ENCODE measurements around the gene SUN3.

Gene SUN3, protein sequence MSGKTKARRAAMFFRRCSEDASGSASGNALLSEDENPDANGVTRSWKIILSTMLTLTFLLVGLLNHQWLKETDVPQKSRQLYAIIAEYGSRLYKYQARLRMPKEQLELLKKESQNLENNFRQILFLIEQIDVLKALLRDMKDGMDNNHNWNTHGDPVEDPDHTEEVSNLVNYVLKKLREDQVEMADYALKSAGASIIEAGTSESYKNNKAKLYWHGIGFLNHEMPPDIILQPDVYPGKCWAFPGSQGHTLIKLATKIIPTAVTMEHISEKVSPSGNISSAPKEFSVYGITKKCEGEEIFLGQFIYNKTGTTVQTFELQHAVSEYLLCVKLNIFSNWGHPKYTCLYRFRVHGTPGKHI

DNA sequence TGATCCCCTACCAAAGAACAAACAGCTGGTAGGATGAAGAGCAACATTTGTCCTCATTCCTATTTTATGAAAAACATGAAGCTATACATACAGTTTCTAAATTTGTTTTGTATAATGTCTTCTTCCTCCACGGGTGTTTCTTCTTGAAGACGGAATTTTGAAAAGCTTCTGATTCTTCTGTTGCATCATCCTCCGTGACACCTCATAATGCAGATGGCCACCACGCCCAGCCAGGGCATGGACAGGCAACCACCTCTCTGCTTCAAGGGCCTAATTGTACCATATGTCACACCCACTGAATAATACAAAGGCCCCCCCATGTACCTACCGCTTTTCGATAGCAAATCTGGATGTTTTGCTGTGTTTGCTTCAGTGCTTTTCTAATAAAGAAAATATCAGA, at the start of gene SUN3:
Gene SUN3, minus strand, starts transcription at position 170 of the 400 bp plus-strand sequence. Its CDS starts 169 bp downstream, at position 1.
- DNase-seq (ENCODE audit: low read depth): no peak
- TF ChIP-seq, protein P1, sequence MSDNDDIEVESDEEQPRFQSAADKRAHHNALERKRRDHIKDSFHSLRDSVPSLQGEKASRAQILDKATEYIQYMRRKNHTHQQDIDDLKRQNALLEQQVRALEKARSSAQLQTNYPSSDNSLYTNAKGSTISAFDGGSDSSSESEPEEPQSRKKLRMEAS (IDR thresholded peaks at IDR 0.05; ENCODE audit: low read depth, low read length): no peak
- TF ChIP-seq, protein P2, sequence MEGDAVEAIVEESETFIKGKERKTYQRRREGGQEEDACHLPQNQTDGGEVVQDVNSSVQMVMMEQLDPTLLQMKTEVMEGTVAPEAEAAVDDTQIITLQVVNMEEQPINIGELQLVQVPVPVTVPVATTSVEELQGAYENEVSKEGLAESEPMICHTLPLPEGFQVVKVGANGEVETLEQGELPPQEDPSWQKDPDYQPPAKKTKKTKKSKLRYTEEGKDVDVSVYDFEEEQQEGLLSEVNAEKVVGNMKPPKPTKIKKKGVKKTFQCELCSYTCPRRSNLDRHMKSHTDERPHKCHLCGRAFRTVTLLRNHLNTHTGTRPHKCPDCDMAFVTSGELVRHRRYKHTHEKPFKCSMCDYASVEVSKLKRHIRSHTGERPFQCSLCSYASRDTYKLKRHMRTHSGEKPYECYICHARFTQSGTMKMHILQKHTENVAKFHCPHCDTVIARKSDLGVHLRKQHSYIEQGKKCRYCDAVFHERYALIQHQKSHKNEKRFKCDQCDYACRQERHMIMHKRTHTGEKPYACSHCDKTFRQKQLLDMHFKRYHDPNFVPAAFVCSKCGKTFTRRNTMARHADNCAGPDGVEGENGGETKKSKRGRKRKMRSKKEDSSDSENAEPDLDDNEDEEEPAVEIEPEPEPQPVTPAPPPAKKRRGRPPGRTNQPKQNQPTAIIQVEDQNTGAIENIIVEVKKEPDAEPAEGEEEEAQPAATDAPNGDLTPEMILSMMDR (IDR thresholded peaks at IDR 0.05; ENCODE audit: low read depth, low read length): no peak
- TF ChIP-seq MYC (IDR thresholded peaks at IDR 0.05; ENCODE audit: low read depth, low read length): no peak
- TF ChIP-seq POLR2A (IDR thresholded peaks at IDR 0.05; ENCODE audit: extremely low read depth, insufficient read length): no peak
- H3K4me3 ChIP-seq (ENCODE audit: low read depth, low read length): no peak within 1 kb of the TSS

DNA sequence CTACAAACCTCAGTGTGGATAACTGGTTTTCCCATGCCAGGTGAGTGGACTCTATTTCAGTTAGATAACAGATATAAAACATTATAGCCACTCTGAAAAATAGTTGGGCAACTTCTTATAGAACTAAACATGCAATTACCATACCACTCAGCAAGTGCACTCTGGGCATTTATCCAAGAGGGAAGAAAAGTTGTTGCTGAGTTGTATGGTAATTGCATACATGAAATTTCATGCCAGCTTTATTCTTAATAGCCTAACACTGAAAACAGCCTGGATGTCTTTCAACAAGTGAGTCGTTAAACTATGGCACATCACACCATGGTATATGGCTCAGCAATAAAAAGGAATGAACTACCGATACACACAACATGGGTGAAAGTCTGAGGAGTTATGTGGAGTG, 49.6 kb upstream of the SUN3 start:
- TF ChIP-seq, protein P1 (IDR thresholded peaks at IDR 0.05; ENCODE audit: low read depth, low read length): no peak
- TF ChIP-seq POLR2A (IDR thresholded peaks at IDR 0.05; ENCODE audit: extremely low read depth, insufficient read length): no peak
- TF ChIP-seq, protein P2 (IDR thresholded peaks at IDR 0.05; ENCODE audit: low read depth, low read length): no peak
- no peak for TF ChIP-seq MYC (IDR thresholded peaks at IDR 0.05; ENCODE audit: low read depth, low read length)
- H3K4me3 ChIP-seq (ENCODE audit: low read depth, low read length): no peak overlapping the region
- DNase-seq (ENCODE audit: low read depth): no peak

DNA sequence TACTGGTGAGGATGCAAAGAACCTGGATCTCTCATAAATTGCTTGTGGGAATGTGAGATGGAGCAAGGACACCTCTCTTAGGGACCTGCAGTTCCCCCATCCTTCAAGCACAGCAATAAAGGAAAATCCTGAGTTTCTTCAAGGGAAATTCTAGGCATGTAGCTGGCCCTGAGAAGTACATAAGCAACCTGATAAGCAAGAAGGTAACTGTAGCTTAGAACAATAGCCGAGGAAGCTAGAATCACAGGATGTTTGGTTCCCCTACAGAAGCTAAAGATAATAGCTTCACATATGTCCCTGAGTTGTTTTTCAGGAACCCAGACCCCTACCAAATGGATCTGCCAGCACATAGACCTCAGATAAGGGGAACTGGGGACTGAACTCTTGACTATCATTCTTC, 48.5 kb upstream of the SUN3 start:
- TF ChIP-seq, protein P2 (IDR thresholded peaks at IDR 0.05; ENCODE audit: low read depth, low read length): no peak
- TF ChIP-seq POLR2A (IDR thresholded peaks at IDR 0.05; ENCODE audit: extremely low read depth, insufficient read length): no peak
- TF ChIP-seq, protein P1 (IDR thresholded peaks at IDR 0.05; ENCODE audit: low read depth, low read length): no peak
- no peak for TF ChIP-seq MYC (IDR thresholded peaks at IDR 0.05; ENCODE audit: low read depth, low read length)
- H3K4me3 ChIP-seq (ENCODE audit: low read depth, low read length): no peak overlapping the region
- no peak for DNase-seq (ENCODE audit: low read depth)

DNA sequence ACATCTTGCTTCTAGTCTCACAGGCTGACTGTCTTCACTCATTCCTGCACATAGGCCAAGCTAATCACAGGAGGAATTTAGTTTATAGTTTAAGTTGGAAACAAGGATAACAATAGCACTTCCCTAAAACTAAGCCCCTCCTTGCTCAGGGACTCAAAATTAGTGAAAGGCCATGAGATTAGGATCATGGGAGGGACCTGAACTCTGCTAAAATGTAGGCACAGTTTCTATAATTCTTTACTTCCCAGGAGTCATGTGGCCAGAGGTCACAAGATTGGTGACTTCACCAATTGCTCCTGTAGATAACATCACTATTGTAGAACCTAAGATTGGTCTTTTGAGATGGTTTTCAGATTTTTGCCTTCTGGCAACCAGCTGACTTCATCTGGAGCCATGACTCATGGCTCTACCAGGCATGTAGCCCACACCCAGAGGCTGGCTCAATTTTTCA, 45.3 kb upstream of the SUN3 start:
- no peak for DNase-seq (ENCODE audit: low read depth)
- no peak for TF ChIP-seq MYC (IDR thresholded peaks at IDR 0.05; ENCODE audit: low read depth, low read length)
- TF ChIP-seq, protein P1 (IDR thresholded peaks at IDR 0.05; ENCODE audit: low read depth, low read length): no peak
- TF ChIP-seq, protein P2 (IDR thresholded peaks at IDR 0.05; ENCODE audit: low read depth, low read length): no peak
- no peak for TF ChIP-seq POLR2A (IDR thresholded peaks at IDR 0.05; ENCODE audit: extremely low read depth, insufficient read length)

DNA sequence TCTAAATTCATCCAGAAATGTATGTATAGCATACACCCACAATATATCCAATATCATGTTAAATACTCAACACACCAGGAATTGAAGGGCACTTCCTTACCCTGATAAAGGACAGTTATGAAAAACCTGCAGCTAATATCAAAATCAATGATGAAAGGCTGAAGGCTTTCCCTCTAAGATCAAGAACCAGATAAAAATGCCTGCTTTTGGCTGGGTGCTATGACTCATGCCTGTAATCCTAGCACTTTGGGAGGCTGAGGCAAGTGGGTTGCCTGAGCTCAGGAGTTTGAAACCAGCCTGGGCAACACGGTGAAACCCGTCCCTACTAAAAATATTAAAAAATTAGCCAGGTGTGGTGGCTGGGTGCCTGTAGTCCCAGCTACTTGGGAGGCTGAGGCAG, 38.6 kb upstream of the SUN3 start:
- no peak for DNase-seq (ENCODE audit: low read depth)
- TF ChIP-seq, protein P1 (IDR thresholded peaks at IDR 0.05; ENCODE audit: low read depth, low read length): no peak
- TF ChIP-seq, protein P2 (IDR thresholded peaks at IDR 0.05; ENCODE audit: low read depth, low read length): no peak
- no peak for TF ChIP-seq MYC (IDR thresholded peaks at IDR 0.05; ENCODE audit: low read depth, low read length)
- no peak for TF ChIP-seq POLR2A (IDR thresholded peaks at IDR 0.05; ENCODE audit: extremely low read depth, insufficient read length)

More for the DNA sequence above, 45.3 kb upstream of the SUN3 start:
- H3K4me3 ChIP-seq (ENCODE audit: low read depth, low read length): no peak overlapping the region

More for the DNA sequence above, 38.6 kb upstream of the SUN3 start:
- no peak overlapping the region for H3K4me3 ChIP-seq (ENCODE audit: low read depth, low read length)

Measured in NB4 (cell line).